IMR-90 (cell line): Measurements from ENCODE around the gene ASIC2. TPM values are rescaled to one million over a fixed set of nuclear protein-coding genes. Genes with fewer than 3 reads are reported as not detected.

ENCODE experiments used
- ATAC-seq: fragments of 200-7000 bp; cut with Tn5 transposase; 2 replicates; pipeline ENCODE4 v1.9.1; 2020; ENCODE audit warnings: low read depth, mild to moderate bottlenecking, moderate library complexity
- BruUV-seq: library from RNA; stranded (reverse); fragments of 400-500 nt; replicated peaks from 2 replicates; lab custom pipeline; 2021; lab: Mats Ljungman, UMichigan
- CTCF ChIA-PET: fragments of 300-600 bp; formaldehyde crosslinking; extraction: SDS; loops from one replicate; lab custom pipeline; 2021; ENCODE audit warnings: antibody characterized with exemption; lab: Yijun Ruan, JAX
- POLR2A ChIA-PET: fragments of 300-600 bp; sonication (Branson Sonifier 250); formaldehyde crosslinking; loops from one replicate; lab custom pipeline; 2022; ENCODE audit warnings: antibody characterized with exemption; ENCODE audit not compliant: unreplicated experiment; lab: Charles Lee
- DNase-seq: peaks from one replicate; pipeline ENCODE4 v3.0.0; 2013
- H2AFZ ChIP-seq: replicated peaks from 2 replicates; pipeline ENCODE3; 2013; ENCODE audit warnings: low read length, mild to moderate bottlenecking; ENCODE audit not compliant: poor library complexity
- H2AK5ac ChIP-seq: 2 replicates; pipeline ENCODE4 v1.6.1; 2013; ENCODE audit warnings: low read depth, low read length, inconsistent platforms
- H2AK9ac ChIP-seq: replicated peaks from 2 replicates; pipeline ENCODE3; 2013; ENCODE audit warnings: mild to moderate bottlenecking, low read depth, low read length, moderate library complexity; ENCODE audit not compliant: poor library complexity
- H2BK120ac ChIP-seq: 2 replicates; pipeline ENCODE4 v1.6.1; 2013; ENCODE audit warnings: low read depth, low read length, inconsistent platforms
- H2BK15ac ChIP-seq: 3 replicates; pipeline ENCODE4 v1.6.1; 2013; ENCODE audit warnings: low read depth, low read length, inconsistent platforms
- H2BK20ac ChIP-seq: 2 replicates; pipeline ENCODE4 v1.6.1; 2013; ENCODE audit warnings: low read depth, mild to moderate bottlenecking, inconsistent platforms, low read length, moderate library complexity
- H2BK5ac ChIP-seq: 2 replicates; pipeline ENCODE4 v1.6.1; 2013; ENCODE audit warnings: mild to moderate bottlenecking, low read depth, low read length, inconsistent platforms; ENCODE audit not compliant: poor library complexity, severe bottlenecking
- H3K14ac ChIP-seq: replicated peaks from 2 replicates; pipeline ENCODE4 v1.6.1; 2013; ENCODE audit warnings: low read depth, low read length, inconsistent platforms
- H3K18ac ChIP-seq: 2 replicates; pipeline ENCODE4 v1.6.1; 2013; ENCODE audit warnings: low read depth, low read length, control low read depth
- H3K23ac ChIP-seq: 2 replicates; pipeline ENCODE4 v1.6.1; 2013; ENCODE audit warnings: low read depth, low read length, inconsistent platforms
- H3K27ac ChIP-seq: 2 replicates; pipeline ENCODE4 v1.5.1; 2013; ENCODE audit warnings: mild to moderate bottlenecking, control low read depth, low read length; ENCODE audit not compliant: insufficient read depth
- H3K27me3 ChIP-seq: 2 replicates; pipeline ENCODE4 v1.6.1; 2013; ENCODE audit warnings: low read length; ENCODE audit not compliant: control insufficient read depth, insufficient read depth
- H3K36me3 ChIP-seq: 2 replicates; pipeline ENCODE4 v1.6.1; 2013; ENCODE audit warnings: low read length, mixed read lengths; ENCODE audit not compliant: control insufficient read depth, insufficient read depth
- H3K4ac ChIP-seq: 2 replicates; pipeline ENCODE4 v1.6.1; 2013; ENCODE audit warnings: low read depth, low read length, inconsistent platforms
- H3K4me1 ChIP-seq: 2 replicates; pipeline ENCODE4 v1.6.1; 2013; ENCODE audit warnings: low read length, mixed read lengths; ENCODE audit not compliant: control insufficient read depth, insufficient read depth
- H3K4me2 ChIP-seq: 2 replicates; pipeline ENCODE4 v1.6.1; 2013; ENCODE audit warnings: low read depth, mild to moderate bottlenecking, control low read depth, low read length, moderate library complexity
- H3K4me3 ChIP-seq: 2 replicates; pipeline ENCODE4 v1.5.1; 2013; ENCODE audit warnings: low read depth, mild to moderate bottlenecking, control low read depth, low read length, moderate library complexity; ENCODE audit not compliant: insufficient read depth
- H3K56ac ChIP-seq: 2 replicates; pipeline ENCODE4 v1.6.1; 2013; ENCODE audit warnings: low read length, inconsistent platforms; ENCODE audit not compliant: insufficient read depth; ENCODE audit errors: extremely low read depth
- H3K79me1 ChIP-seq, 2 experiments: 2 replicates each; pipeline ENCODE4 v1.6.1; 2013; ENCODE audit warnings: low read length in 2 of 2, inconsistent platforms in 1 of 2, low read depth in 1 of 2
- H3K9ac ChIP-seq: 2 replicates; pipeline ENCODE4 v1.6.1; 2013; ENCODE audit warnings: low read depth, low read length, control low read depth
- H3K9me1 ChIP-seq: 2 replicates; pipeline ENCODE4 v1.6.1; 2013; ENCODE audit warnings: low read length, inconsistent platforms; ENCODE audit not compliant: insufficient read depth
- H3K9me3 ChIP-seq: 2 replicates; pipeline ENCODE4 v1.6.1; 2013; ENCODE audit warnings: low read length; ENCODE audit not compliant: control insufficient read depth, insufficient read depth
- H4K20me1 ChIP-seq: 2 replicates; pipeline ENCODE4 v1.6.1; 2013; ENCODE audit warnings: low read length, inconsistent platforms; ENCODE audit not compliant: insufficient read depth
- H4K5ac ChIP-seq: 2 replicates; pipeline ENCODE4 v1.6.1; 2013; ENCODE audit warnings: mild to moderate bottlenecking, low read depth, low read length, control low read depth
- H4K8ac ChIP-seq, 2 experiments: 2 replicates each; pipeline ENCODE4 v1.6.1; 2013; ENCODE audit warnings: low read depth in 2 of 2, low read length in 2 of 2, control low read depth in 1 of 2, inconsistent platforms in 1 of 2
- H4K91ac ChIP-seq: 2 replicates; pipeline ENCODE4 v1.6.1; 2013; ENCODE audit warnings: low read depth, low read length, inconsistent platforms; ENCODE audit not compliant: insufficient read depth
- BHLHE40 ChIP-seq: fragments of 150-350 bp; IDR thresholded peaks from 2 replicates; pipeline ENCODE4 v1.6.1; 2016; ENCODE audit warnings: mild to moderate bottlenecking, low read depth, low read length
- CEBPB ChIP-seq: IDR thresholded peaks from 2 replicates; pipeline ENCODE4 v1.6.1; 2012; ENCODE audit warnings: low read depth, low read length, improper control_type of control experiment
- CHD1 ChIP-seq: IDR thresholded peaks from 2 replicates; pipeline ENCODE4 v1.6.1; 2012; ENCODE audit warnings: low read depth, low read length, improper control_type of control experiment
- FOS ChIP-seq: fragments of 150-350 bp; IDR thresholded peaks from 2 replicates; pipeline ENCODE4 v1.6.1; 2016; ENCODE audit warnings: low read depth, low read length
- MAFK ChIP-seq: IDR thresholded peaks from 2 replicates; pipeline ENCODE4 v1.6.1; 2012; ENCODE audit warnings: low read depth, low read length, improper control_type of control experiment
- MXI1 ChIP-seq: IDR thresholded peaks from 2 replicates; pipeline ENCODE4 v1.6.1; 2012; ENCODE audit warnings: low read depth, mild to moderate bottlenecking, low read length, moderate library complexity, borderline replicate concordance
- NFE2L2 ChIP-seq: fragments of 150-350 bp; IDR thresholded peaks from 2 replicates; pipeline ENCODE4 v1.6.1; 2016; ENCODE audit warnings: low read depth, mild to moderate bottlenecking, low read length
- RAD21 ChIP-seq: IDR thresholded peaks from 2 replicates; pipeline ENCODE4 v1.6.1; 2012; ENCODE audit warnings: low read length, improper control_type of control experiment
- RFX5 ChIP-seq: IDR thresholded peaks from 2 replicates; pipeline ENCODE4 v1.8.0; 2012; ENCODE audit warnings: low read depth, mild to moderate bottlenecking, low read length, moderate library complexity
- SMC3 ChIP-seq: fragments of 150-350 bp; IDR thresholded peaks from 2 replicates; pipeline ENCODE4 v1.6.1; 2016; ENCODE audit warnings: low read depth, mild to moderate bottlenecking, antibody characterized with exemption, low read length, moderate library complexity
- WGBS, 2 experiments: methylation state at CpG; one replicate each; pipeline versions ENCODE4 v1.1.5 to v1.1.7; 2013; ENCODE audit warnings: missing lambda C conversion rate in 2 of 2; ENCODE audit not compliant: insufficient read length in 1 of 2; ENCODE audit errors: extremely low coverage in 2 of 2; 5-methylcytosine and 5-hydroxymethylcytosine counted together
- dilution Hi-C: fragments of 300-500 bp; cut with HindIII; formaldehyde crosslinking; loops from one replicate; pipeline ENCODE4 v1.14.3; 2018; ENCODE audit warnings: low sequenced_read_pairs; ENCODE audit not compliant: unreplicated experiment
- in situ Hi-C: fragments of 300-500 bp; cut with MboI; formaldehyde crosslinking; loops from 3 replicates; pipeline ENCODE4 v1.14.3; 2019; ENCODE audit warnings: low sequenced_read_pairs, inconsistent platforms, mixed read lengths
- intact Hi-C: fragments of 100-400 bp; cut with micrococcal nuclease; formaldehyde crosslinking; loops from 2 replicates; pipeline ENCODE4 v1.10.0; 2022
- polyA plus RNA-seq, 3 experiments: library from polyadenylated mRNA; depleted of rRNA; stranded (reverse); fragments of >200 nt; gene quantifications; 2 replicates each; pipeline ENCODE4 v1.2.3, GENCODE V29; 2012; ENCODE audit warnings: low replicate concordance in 1 of 3
- total RNA-seq: library from RNA; depleted of rRNA; stranded (reverse); fragments of >200 nt; gene quantifications from 2 replicates; pipeline ENCODE4 v1.2.3, GENCODE V29; 2012
- TF ChIP-seq, protein P1 (sequence below): conservative IDR thresholded peaks from 2 replicates; pipeline ENCODE4 v1.5.1; 2012; ENCODE audit warnings: mild to moderate bottlenecking, low read depth, low read length, improper control_type of control experiment

ASIC2 gene
- total and polyA plus RNA-seq, 2 of the 4 experiments (the other 2 are of a cell fraction): under 0.01 to 0.15 TPM

DNA sequence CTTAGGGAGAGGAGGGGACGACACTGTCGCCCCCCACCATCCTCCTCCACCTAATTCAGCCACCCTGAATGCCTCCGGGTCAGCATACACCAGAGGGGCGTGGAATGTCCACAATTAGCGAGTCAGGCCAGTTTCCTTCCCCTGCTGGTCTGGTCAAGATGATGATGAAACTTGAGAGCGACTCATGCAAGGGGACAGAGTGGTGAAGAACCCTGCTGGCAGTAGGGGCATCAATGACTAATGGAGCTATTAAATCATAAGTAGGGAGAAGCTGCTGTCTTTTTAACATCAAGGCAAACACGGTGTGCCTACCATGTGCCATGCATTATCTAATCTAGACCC, 294.2 kb downstream of the ASIC2 start:
- no peak overlapping the region for H2BK15ac ChIP-seq
- 0 out of 2 replicates have a peak, but pooled peaks cover 3% of the 10 kb centered on the region for H3K9me1 ChIP-seq
- no peak overlapping the region for H3K18ac ChIP-seq
- H3K27me3 ChIP-seq: peaks cover 15% of the 10 kb centered on the region; the same call in 1 of the 2 replicates
- ChIA-PET CTCF (interaction anchor here (1.0 to 1.1 kb wide), 3 partner anchors 9 to 185 kb away, joined by 3 to 7 read pairs (median 3); partner anchors contain the start of gene MYO1D), POLR2A (no interaction called here)
- no peak overlapping the region for H3K9ac ChIP-seq
- ATAC-seq (peak; percentile 72), DNase-seq (peak; percentile 60)
- H3K4me3 ChIP-seq: no peak overlapping the region
- H3K79me1 ChIP-seq: no peaks in the 10 kb centered on the region
- H4K8ac ChIP-seq: no peak overlapping the region
- peaks cover 5% of the 10 kb centered on the region; the same call in 1 of the 2 replicates for H3K4me1 ChIP-seq
- H2AK9ac ChIP-seq: no peak overlapping the region
- H3K56ac ChIP-seq: no peak overlapping the region
- intact Hi-C loops (loop anchor here (1.0 to 5.0 kb wide), 6 partner anchors 52 to 752 kb away; partner anchors contain the start of genes MYO1D and TMEM98), dilution Hi-C loops (no loop called here), in situ Hi-C loops (loop anchor here (10.0 kb wide), 1 partner anchor 214 kb away; no protein-coding TSS in a partner anchor)
- H3K36me3 ChIP-seq: no peaks in the 10 kb centered on the region
- TF ChIP-seq BHLHE40: no peak
- TF ChIP-seq, protein P1, sequence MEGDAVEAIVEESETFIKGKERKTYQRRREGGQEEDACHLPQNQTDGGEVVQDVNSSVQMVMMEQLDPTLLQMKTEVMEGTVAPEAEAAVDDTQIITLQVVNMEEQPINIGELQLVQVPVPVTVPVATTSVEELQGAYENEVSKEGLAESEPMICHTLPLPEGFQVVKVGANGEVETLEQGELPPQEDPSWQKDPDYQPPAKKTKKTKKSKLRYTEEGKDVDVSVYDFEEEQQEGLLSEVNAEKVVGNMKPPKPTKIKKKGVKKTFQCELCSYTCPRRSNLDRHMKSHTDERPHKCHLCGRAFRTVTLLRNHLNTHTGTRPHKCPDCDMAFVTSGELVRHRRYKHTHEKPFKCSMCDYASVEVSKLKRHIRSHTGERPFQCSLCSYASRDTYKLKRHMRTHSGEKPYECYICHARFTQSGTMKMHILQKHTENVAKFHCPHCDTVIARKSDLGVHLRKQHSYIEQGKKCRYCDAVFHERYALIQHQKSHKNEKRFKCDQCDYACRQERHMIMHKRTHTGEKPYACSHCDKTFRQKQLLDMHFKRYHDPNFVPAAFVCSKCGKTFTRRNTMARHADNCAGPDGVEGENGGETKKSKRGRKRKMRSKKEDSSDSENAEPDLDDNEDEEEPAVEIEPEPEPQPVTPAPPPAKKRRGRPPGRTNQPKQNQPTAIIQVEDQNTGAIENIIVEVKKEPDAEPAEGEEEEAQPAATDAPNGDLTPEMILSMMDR: no peak
- TF ChIP-seq CEBPB: peak; percentile 81
- TF ChIP-seq FOS: 0 out of 2 replicates have a peak, but pooled peaks have one; percentile 8
- TF ChIP-seq MAFK: no peak
- TF ChIP-seq CHD1: no peak
- no peak for TF ChIP-seq RAD21
- TF ChIP-seq SMC3: no peak
- no peak for TF ChIP-seq MXI1
- TF ChIP-seq RFX5: no peak
- no peak for TF ChIP-seq NFE2L2
- H3K27ac ChIP-seq: no peak overlapping the region
- H2AFZ ChIP-seq: peak overlapping the region; percentile 84
- H4K91ac ChIP-seq: no peak overlapping the region
- no peak overlapping the region for H2BK5ac ChIP-seq
- H3K14ac ChIP-seq: no peak overlapping the region
- no CpG with 5 or more reads among the region's 7 CpGs for WGBS, 2 experiments
- H3K23ac ChIP-seq: no peak overlapping the region
- no peak overlapping the region for H3K4ac ChIP-seq
- H4K20me1 ChIP-seq: no peaks in the 10 kb centered on the region
- H2AK5ac ChIP-seq: no peak overlapping the region
- BruUV-seq: no TSS peak
- H2BK120ac ChIP-seq: peak overlapping the region; percentile 44; the same call in 1 of the 2 replicates
- no peak overlapping the region for H4K5ac ChIP-seq
- H3K9me3 ChIP-seq: no peaks in the 10 kb centered on the region
- H3K4me2 ChIP-seq: peak overlapping the region; percentile 86
- peak overlapping the region; percentile 23; the same call in 1 of the 2 replicates for H2BK20ac ChIP-seq
